ENCODE results near the gene EIF5B.

The EIF5B gene

DNA sequence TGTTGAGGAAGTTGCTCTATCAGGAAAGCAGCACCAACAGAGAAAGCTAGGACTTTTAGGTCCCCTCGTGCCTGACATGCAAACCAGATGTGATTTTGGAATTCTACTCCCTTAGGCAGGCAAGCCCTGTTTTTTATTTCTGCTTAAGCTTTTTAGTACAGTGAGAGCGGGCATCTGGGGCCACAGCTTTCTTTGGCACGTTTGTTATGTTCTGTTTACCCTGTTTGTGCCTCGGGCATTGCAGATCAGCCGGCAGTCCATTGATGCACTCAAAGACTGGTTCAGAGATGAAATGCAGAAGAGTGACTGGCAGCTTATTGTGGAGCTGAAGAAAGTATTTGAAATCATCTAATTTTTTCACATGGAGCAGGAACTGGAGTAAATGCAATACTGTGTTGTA, 61.9 kb downstream of the EIF5B start:
- no peak overlapping the region for H3K4me3 ChIP-seq (ENCODE audit: low read depth, low read length)
- DNase-seq (ENCODE audit: low read depth, low spot score), result no peak
- TF ChIP-seq, protein P1, sequence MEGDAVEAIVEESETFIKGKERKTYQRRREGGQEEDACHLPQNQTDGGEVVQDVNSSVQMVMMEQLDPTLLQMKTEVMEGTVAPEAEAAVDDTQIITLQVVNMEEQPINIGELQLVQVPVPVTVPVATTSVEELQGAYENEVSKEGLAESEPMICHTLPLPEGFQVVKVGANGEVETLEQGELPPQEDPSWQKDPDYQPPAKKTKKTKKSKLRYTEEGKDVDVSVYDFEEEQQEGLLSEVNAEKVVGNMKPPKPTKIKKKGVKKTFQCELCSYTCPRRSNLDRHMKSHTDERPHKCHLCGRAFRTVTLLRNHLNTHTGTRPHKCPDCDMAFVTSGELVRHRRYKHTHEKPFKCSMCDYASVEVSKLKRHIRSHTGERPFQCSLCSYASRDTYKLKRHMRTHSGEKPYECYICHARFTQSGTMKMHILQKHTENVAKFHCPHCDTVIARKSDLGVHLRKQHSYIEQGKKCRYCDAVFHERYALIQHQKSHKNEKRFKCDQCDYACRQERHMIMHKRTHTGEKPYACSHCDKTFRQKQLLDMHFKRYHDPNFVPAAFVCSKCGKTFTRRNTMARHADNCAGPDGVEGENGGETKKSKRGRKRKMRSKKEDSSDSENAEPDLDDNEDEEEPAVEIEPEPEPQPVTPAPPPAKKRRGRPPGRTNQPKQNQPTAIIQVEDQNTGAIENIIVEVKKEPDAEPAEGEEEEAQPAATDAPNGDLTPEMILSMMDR (IDR thresholded peaks at IDR 0.05; ENCODE audit: low read depth, low read length), result no peak
- in situ Hi-C loops (cut with HindIII; ENCODE audit: low sequenced_read_pairs), result no loop called here

DNA sequence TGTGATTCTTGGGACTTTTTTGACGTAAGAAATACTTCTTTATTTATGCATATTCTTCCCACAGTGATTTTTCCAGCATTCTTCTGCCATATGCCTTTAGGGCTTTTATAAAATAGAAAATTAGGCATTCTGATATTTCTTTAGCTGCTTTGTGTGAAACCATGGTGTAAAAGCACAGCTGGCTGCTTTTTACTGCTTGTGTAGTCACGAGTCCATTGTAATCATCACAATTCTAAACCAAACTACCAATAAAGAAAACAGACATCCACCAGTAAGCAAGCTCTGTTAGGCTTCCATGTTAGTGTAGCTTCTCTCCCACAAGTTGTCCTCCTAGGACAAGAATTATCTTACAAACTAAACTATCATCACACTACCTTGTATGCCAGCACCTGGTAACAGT, 62.6 kb downstream of the EIF5B start:
- in situ Hi-C loops (cut with HindIII; ENCODE audit: low sequenced_read_pairs), result no loop called here
- H3K4me3 ChIP-seq (ENCODE audit: low read depth, low read length), result no peak overlapping the region
- no peak for DNase-seq (ENCODE audit: low read depth, low spot score)
- TF ChIP-seq, protein P1 (IDR thresholded peaks at IDR 0.05; ENCODE audit: low read depth, low read length), result no peak

- TF ChIP-seq, protein P1 (IDR thresholded peaks at IDR 0.05; ENCODE audit: low read depth, low read length), result no peak
- in situ Hi-C loops (cut with HindIII; ENCODE audit: low sequenced_read_pairs), result no loop called here
- no peak for DNase-seq (ENCODE audit: low read depth, low spot score)
- H3K4me3 ChIP-seq (ENCODE audit: low read depth, low read length), result no peak overlapping the region
Observed at GRCh38 chr2:99401841-99402240, 64.7 kb downstream of the EIF5B start.

DNA sequence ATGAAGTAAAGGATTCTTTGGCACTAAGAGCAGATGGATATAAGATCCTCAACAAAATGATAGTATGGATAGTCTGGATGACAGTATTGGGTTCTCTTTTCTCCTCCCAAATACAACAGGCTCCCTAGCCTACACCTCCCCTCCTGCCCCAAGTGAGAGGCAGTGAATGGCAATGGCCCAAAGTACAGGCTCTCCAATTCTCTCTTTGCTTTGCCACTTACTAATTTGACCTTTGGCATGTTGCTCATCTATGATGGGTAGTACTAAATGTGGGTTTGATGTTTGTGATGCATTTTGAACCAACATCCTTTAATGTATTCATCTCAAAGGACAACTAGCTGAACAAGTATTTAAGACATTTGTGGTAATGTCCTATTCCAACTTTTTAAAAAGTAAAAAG, 65.9 kb downstream of the EIF5B start:
- no peak for DNase-seq (ENCODE audit: low read depth, low spot score)
- no peak overlapping the region for H3K4me3 ChIP-seq (ENCODE audit: low read depth, low read length)
- TF ChIP-seq, protein P1 (IDR thresholded peaks at IDR 0.05; ENCODE audit: low read depth, low read length), result no peak
- in situ Hi-C loops (cut with HindIII; ENCODE audit: low sequenced_read_pairs), result no loop called here

DNA sequence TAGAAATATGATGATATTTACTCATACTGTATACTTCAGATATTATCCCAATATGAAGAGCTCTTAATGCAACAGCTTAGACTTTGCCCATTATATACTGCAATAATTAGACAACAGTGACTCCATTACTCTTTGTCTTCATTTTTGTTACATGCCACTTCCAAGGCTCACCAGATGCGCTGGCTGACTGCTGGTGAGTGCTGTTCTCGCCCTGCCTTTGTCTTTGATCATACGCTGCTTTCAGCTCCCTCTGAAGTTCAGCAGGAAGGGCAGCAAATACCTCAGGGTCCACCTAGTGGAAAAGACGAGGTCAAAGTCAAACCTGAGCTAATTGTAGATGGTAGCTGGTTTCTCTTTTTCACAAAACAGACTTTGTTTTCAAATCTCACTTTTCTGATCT, 66.3 kb downstream of the EIF5B start:
- TF ChIP-seq, protein P1 (IDR thresholded peaks at IDR 0.05; ENCODE audit: low read depth, low read length), result no peak
- no peak overlapping the region for H3K4me3 ChIP-seq (ENCODE audit: low read depth, low read length)
- DNase-seq (ENCODE audit: low read depth, low spot score), result no peak
- in situ Hi-C loops (cut with HindIII; ENCODE audit: low sequenced_read_pairs), result no loop called here

- no peak for DNase-seq (ENCODE audit: low read depth, low spot score)
- in situ Hi-C loops (cut with HindIII; ENCODE audit: low sequenced_read_pairs), result no loop called here
- H3K4me3 ChIP-seq (ENCODE audit: low read depth, low read length), result no peak overlapping the region
Observed at GRCh38 chr2:99404039-99404796, 67.0 kb downstream of the EIF5B start.

More at GRCh38 chr2:99404039-99404796, 67.0 kb downstream of the EIF5B start:
- TF ChIP-seq, protein P1 (IDR thresholded peaks at IDR 0.05; ENCODE audit: low read depth, low read length), result no peak

Data from astrocyte of the spinal cord (primary cell).